Thyroid gland (tissue), 4 donors: Measurements from ENCODE around the gene COG1. TPM values are rescaled to one million over a fixed set of nuclear protein-coding genes. Genes with fewer than 3 reads are reported as not detected.

Experiments used
- DNase-seq, 2 donors: peaks; one replicate each; pipeline ENCODE4 v3.0.0-alpha.2; 2019
- H3K27ac ChIP-seq, 3 donors: fragments of 200-600 bp; sonication (generic); 1 replicate in 2 of 3; 2 replicates in 1 of 3; pipeline ENCODE4 v1.5.1; 2016 to 2019; ENCODE audit warnings: mild to moderate bottlenecking in 1 of 3, moderate library complexity in 1 of 3
- H3K27me3 ChIP-seq: fragments of 200-600 bp; sonication (generic); one replicate; pipeline ENCODE4 v1.5.1; 2019
- H3K36me3 ChIP-seq, 2 donors: fragments of 200-600 bp; sonication (generic); one replicate each; pipeline ENCODE4 v1.5.1; 2016 to 2019
- H3K4me1 ChIP-seq, 2 donors: fragments of 200-600 bp; sonication (generic); one replicate each; pipeline ENCODE4 v1.5.1; 2017 to 2019
- H3K4me3 ChIP-seq, 3 donors: fragments of 200-600 bp; sonication (generic); replicated peaks in 1 of 3; 1 replicate in 2 of 3; 2 replicates in 1 of 3; pipeline ENCODE4 v1.5.1; 2016; ENCODE audit warnings: mild to moderate bottlenecking in 1 of 3
- H3K9me3 ChIP-seq: fragments of 200-600 bp; sonication (generic); one replicate; pipeline ENCODE4 v1.5.1; 2017
- POLR2A ChIP-seq, 2 donors: fragments of 450-650 bp; IDR thresholded peaks; one replicate each; pipeline ENCODE4 v1.6.1; 2017; ENCODE audit warnings: antibody characterized with exemption in 2 of 2, mild to moderate bottlenecking in 2 of 2, moderate library complexity in 1 of 2
- WGBS, 2 donors: methylation state at CpG; one replicate each; pipeline ENCODE4 v1.1.5; 2017; 5-methylcytosine and 5-hydroxymethylcytosine counted together
- intact Hi-C: fragments of 100-400 bp; cut with DNase I; formaldehyde crosslinking; loops from one replicate; pipeline ENCODE4 v1.15.1; 2023
- total RNA-seq, 4 donors: library from RNA; depleted of rRNA; stranded (reverse); fragments of >200 nt; gene quantifications; one replicate each; pipeline ENCODE4 v1.2.3, GENCODE V29; 2016
- TF ChIP-seq, protein P1 (sequence below), 6 experiments: fragments of 200-600 bp in 3 of 6; fragments of 450-650 bp in 3 of 6; sonication (generic) in 3 of 6; IDR thresholded peaks; one replicate each; pipeline ENCODE4 v1.5.1; 2016 to 2019; ENCODE audit warnings: antibody characterized with exemption in 6 of 6, mild to moderate bottlenecking in 2 of 6, inconsistent platforms in 1 of 6, moderate library complexity in 1 of 6

The COG1 gene
- total RNA-seq, 4 donors from 2014 or later = 31.9 to 42.9 (median 37.2) TPM

DNA sequence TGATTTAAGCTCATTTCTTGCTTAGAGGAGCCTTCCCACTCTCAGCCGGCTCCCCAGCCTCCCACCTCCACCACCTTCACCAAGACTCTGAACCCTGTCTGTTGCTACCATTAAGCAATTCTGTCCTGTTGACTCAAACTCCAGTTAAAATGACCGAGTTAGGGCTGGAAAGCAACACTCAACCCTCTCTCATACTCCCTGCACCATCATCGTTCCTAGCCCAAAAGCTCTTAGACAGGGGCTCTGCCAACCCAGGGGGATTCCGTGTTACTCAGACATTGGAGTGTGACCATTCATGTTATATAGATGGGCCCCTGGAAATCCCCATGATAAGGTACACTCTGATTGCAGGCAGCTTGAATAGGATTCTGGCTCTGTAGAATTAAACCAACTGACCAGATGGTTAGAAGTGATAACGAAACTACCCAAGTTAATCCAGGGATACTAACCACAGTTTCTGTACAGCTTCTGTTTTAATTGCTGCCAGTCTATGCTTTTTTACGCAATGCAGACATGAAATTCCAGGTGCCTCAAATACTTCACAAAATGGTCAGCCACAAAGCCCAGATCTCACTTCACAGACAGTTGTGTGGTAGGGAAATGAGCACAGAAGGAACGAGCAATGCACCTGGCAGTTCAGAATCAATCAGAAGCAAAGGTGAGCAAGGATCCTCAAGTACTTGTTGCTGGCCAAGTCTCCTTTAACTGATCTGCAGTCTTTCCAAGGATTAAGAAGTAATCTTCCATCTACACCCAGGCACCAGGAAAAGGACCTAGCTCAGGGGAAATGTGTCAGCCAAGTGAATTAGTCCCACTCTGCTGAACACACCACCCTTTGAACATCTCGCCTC, 25.9 kb upstream of the COG1 start:
- DNase-seq = no peak
- WGBS, 2 donors = 61 to 62% methylated on average over 8 of the region's 8 CpGs
- TF ChIP-seq POLR2A (IDR thresholded peaks at IDR 0.05) = no peak
- TF ChIP-seq, protein P1, sequence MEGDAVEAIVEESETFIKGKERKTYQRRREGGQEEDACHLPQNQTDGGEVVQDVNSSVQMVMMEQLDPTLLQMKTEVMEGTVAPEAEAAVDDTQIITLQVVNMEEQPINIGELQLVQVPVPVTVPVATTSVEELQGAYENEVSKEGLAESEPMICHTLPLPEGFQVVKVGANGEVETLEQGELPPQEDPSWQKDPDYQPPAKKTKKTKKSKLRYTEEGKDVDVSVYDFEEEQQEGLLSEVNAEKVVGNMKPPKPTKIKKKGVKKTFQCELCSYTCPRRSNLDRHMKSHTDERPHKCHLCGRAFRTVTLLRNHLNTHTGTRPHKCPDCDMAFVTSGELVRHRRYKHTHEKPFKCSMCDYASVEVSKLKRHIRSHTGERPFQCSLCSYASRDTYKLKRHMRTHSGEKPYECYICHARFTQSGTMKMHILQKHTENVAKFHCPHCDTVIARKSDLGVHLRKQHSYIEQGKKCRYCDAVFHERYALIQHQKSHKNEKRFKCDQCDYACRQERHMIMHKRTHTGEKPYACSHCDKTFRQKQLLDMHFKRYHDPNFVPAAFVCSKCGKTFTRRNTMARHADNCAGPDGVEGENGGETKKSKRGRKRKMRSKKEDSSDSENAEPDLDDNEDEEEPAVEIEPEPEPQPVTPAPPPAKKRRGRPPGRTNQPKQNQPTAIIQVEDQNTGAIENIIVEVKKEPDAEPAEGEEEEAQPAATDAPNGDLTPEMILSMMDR (IDR thresholded peaks at IDR 0.05) = no peak
- Histone ChIP-seq H3K36me3 (no peaks in the 10 kb centered on the region), H3K4me3 (no peak overlapping the region), H3K27me3 (peaks cover 9% of the 10 kb centered on the region), H3K4me1 (peaks cover 13 to 17% of the 10 kb centered on the region in 2 donors), H3K27ac (no peak overlapping the region), H3K9me3 (no peaks in the 10 kb centered on the region)
- intact Hi-C loops = no loop called here

DNA sequence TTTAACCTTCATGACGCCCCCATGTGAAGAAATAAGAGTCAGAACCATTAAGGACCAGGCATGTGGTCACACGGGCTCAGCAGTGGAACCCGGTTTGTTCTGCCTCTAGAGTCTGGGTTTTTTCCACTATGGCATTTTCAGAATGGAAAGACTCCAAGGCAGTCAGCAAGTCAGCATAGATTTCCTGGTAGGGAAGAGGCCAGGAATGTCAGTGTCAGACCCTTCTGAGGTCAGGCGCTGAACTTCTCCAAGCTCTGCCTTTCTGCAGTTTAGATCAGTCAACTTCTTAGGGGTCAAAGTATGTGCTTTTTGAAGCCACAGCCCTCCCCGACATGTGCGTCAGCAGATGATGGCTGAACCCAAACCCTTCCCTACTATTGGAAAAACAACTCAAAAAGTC, 24.2 kb upstream of the COG1 start:
- WGBS, 2 donors = 80 to 86% methylated on average over 6 of the region's 6 CpGs
- H3K9me3 ChIP-seq = no peaks in the 10 kb centered on the region
- no peak overlapping the region for H3K27ac ChIP-seq
- TF ChIP-seq, protein P1 (IDR thresholded peaks at IDR 0.05) = no peak
- no peak for TF ChIP-seq POLR2A (IDR thresholded peaks at IDR 0.05)
- H3K4me3 ChIP-seq = no peak overlapping the region
- H3K36me3 ChIP-seq = no peaks in the 10 kb centered on the region
- intact Hi-C loops = no loop called here
- peaks cover 13 to 17% of the 10 kb centered on the region in 2 donors for H3K4me1 ChIP-seq
- peaks cover 6% of the 10 kb centered on the region for H3K27me3 ChIP-seq
- DNase-seq = no peak

DNA sequence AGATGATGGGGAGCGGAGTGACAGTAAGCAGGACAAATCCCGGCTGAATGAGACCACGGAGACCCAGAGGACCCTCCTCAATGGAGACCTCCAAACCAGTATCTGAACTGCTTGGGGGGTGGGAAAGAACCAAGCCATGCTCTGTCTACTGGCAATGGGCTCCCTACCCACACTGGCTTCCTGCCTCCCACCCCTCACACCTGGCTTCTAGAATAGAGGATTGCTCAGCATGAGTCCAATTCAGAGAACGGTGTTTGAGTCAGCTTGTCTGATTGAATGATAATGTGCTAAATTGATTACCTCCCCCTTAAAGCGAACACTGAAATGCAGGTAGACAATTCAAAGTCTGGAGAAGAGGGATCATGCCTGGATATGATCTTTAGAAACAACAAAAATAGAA, 22.5 kb upstream of the COG1 start:
- intact Hi-C loops = no loop called here
- DNase-seq = no peak
- Histone ChIP-seq H3K4me3 (no peak overlapping the region), H3K27ac (no peak overlapping the region), H3K9me3 (no peaks in the 10 kb centered on the region), H3K4me1 (peaks cover 5 to 8% of the 10 kb centered on the region in 2 donors), H3K36me3 (no peaks in the 10 kb centered on the region), H3K27me3 (peaks cover 6% of the 10 kb centered on the region)
- WGBS, 2 donors = 91 to 95% methylated on average over 5 of the region's 5 CpGs
- no peak for TF ChIP-seq POLR2A (IDR thresholded peaks at IDR 0.05)
- TF ChIP-seq, protein P1 (IDR thresholded peaks at IDR 0.05) = no peak

DNA sequence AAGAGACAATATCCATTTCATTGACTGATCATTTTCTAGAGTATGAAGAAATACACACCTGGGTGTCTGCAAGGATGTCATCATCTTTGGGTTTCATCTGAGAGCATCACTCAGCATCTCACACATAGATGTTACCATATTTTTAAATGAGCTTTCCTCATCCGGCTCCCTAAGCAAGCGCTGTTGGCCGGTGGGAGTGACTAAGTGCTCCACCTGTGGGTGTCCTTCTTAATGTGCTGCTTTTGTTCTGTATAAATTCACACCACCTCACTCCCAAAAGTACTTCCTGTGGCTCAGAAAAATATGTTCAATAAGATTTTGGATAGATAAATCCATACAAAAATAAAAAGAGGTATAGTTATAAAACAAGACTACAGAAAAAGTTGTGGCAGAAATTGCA, 20.6 kb upstream of the COG1 start:
- WGBS, 2 donors = 69 to 87% methylated on average over 3 of the region's 3 CpGs
- H3K27ac ChIP-seq = no peak overlapping the region
- H3K4me3 ChIP-seq = no peak overlapping the region
- DNase-seq = no peak
- TF ChIP-seq POLR2A (IDR thresholded peaks at IDR 0.05) = no peak
- TF ChIP-seq, protein P1 (IDR thresholded peaks at IDR 0.05) = no peak
- H3K9me3 ChIP-seq = no peaks in the 10 kb centered on the region
- no peaks in the 10 kb centered on the region for H3K27me3 ChIP-seq
- no peaks in the 10 kb centered on the region for H3K36me3 ChIP-seq
- no peaks in the 10 kb centered on the region for H3K4me1 ChIP-seq
- intact Hi-C loops = no loop called here

DNA sequence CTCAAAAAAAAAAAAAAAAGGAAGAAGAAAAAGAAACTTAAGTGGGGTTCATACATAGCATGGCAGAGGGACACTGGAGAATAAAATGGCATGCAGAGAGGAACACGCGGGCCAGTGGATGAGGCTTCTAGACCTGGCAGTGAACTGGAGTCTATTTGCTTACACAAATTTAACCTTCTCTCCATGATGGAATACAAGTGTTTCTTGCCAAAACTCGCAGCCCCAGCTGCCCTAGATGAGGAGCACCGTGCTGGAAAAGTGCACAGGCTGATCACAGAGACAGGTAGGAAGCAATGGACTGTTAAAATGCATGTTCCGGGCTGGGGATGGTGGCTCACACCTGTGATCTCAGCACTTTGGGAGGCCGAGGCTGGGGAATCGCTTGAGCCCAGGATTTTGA, 18.7 kb upstream of the COG1 start:
- intact Hi-C loops = no loop called here
- TF ChIP-seq, protein P1 (IDR thresholded peaks at IDR 0.05) = no peak
- no peak for TF ChIP-seq POLR2A (IDR thresholded peaks at IDR 0.05)
- H3K27me3 ChIP-seq = no peaks in the 10 kb centered on the region
- WGBS, 2 donors = 86 to 92% methylated on average over 7 of the region's 7 CpGs
- no peaks in the 10 kb centered on the region for H3K4me1 ChIP-seq
- no peak overlapping the region for H3K27ac ChIP-seq
- H3K36me3 ChIP-seq = no peaks in the 10 kb centered on the region
- no peaks in the 10 kb centered on the region for H3K9me3 ChIP-seq
- H3K4me3 ChIP-seq = no peak overlapping the region
- DNase-seq = no peak
